Measurements from ENCODE around the gene CERK. TPM values are rescaled to one million over a fixed set of nuclear protein-coding genes. Genes with fewer than 3 reads are reported as not detected.

The CERK gene
- total RNA-seq, 1 donor from 2014 or later: 29.5 TPM

DNA sequence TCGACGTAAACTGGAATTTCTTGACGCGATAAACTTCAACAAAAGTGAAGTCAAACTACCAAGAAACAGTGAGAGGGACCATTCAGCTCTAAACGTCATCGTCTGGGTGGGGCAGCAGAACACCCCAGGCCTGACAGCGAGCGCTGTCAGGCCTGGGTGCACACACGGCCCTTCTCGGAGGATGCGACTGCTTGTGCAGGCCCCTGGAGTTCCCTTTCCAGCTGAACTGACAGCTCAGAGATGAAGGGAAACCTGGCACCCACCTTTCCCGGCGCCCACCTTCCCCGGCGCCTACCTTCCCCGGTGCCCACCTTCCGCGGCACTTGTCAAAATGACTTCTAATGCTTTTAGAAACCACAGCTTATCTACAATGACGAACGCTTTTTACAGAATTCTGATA is 47.9 kb downstream of the CERK start:
- Histone ChIP-seq H3K36me3 (ENCODE audit: control insufficient read depth, insufficient read depth, low read length) (peaks cover 9% of the 10 kb centered on the region), H3K4me3 (ENCODE audit: low read depth, low read length) (no peak overlapping the region), H3K27me3 (ENCODE audit: control insufficient read depth, insufficient read depth, low read length) (no peaks in the 10 kb centered on the region)
- no peak for DNase-seq (ENCODE audit: low read depth)
- TF ChIP-seq, protein P1, sequence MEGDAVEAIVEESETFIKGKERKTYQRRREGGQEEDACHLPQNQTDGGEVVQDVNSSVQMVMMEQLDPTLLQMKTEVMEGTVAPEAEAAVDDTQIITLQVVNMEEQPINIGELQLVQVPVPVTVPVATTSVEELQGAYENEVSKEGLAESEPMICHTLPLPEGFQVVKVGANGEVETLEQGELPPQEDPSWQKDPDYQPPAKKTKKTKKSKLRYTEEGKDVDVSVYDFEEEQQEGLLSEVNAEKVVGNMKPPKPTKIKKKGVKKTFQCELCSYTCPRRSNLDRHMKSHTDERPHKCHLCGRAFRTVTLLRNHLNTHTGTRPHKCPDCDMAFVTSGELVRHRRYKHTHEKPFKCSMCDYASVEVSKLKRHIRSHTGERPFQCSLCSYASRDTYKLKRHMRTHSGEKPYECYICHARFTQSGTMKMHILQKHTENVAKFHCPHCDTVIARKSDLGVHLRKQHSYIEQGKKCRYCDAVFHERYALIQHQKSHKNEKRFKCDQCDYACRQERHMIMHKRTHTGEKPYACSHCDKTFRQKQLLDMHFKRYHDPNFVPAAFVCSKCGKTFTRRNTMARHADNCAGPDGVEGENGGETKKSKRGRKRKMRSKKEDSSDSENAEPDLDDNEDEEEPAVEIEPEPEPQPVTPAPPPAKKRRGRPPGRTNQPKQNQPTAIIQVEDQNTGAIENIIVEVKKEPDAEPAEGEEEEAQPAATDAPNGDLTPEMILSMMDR (IDR thresholded peaks at IDR 0.05; ENCODE audit: insufficient read depth, low read length, severe bottlenecking): no peak
- no peak for FAIRE-seq

GRCh38 chr22:46688949-46689348 is 49.1 kb downstream of the CERK start:
- TF ChIP-seq, protein P1 (IDR thresholded peaks at IDR 0.05; ENCODE audit: insufficient read depth, low read length, severe bottlenecking): no peak
- no peaks in the 10 kb centered on the region for H3K27me3 ChIP-seq (ENCODE audit: control insufficient read depth, insufficient read depth, low read length)
- DNase-seq (ENCODE audit: low read depth) (no peak), FAIRE-seq (no peak)
- peaks cover 6% of the 10 kb centered on the region for H3K36me3 ChIP-seq (ENCODE audit: control insufficient read depth, insufficient read depth, low read length)
- H3K4me3 ChIP-seq (ENCODE audit: low read depth, low read length): no peak overlapping the region

GRCh38 chr22:46687460-46687859 is 50.6 kb downstream of the CERK start:
- Histone ChIP-seq H3K36me3 (ENCODE audit: control insufficient read depth, insufficient read depth, low read length) (peaks cover 6% of the 10 kb centered on the region), H3K4me3 (ENCODE audit: low read depth, low read length) (no peak overlapping the region), H3K27me3 (ENCODE audit: control insufficient read depth, insufficient read depth, low read length) (no peaks in the 10 kb centered on the region)
- FAIRE-seq (no peak), DNase-seq (ENCODE audit: low read depth) (no peak)
- TF ChIP-seq, protein P1 (IDR thresholded peaks at IDR 0.05; ENCODE audit: insufficient read depth, low read length, severe bottlenecking): no peak

- TF ChIP-seq, protein P1 (IDR thresholded peaks at IDR 0.05; ENCODE audit: insufficient read depth, low read length, severe bottlenecking): no peak
- H3K4me3 ChIP-seq (ENCODE audit: low read depth, low read length): no peak overlapping the region
- FAIRE-seq: no peak
- H3K36me3 ChIP-seq (ENCODE audit: control insufficient read depth, insufficient read depth, low read length): peaks cover 6% of the 10 kb centered on the region
- DNase-seq (ENCODE audit: low read depth): no peak
- H3K27me3 ChIP-seq (ENCODE audit: control insufficient read depth, insufficient read depth, low read length): no peaks in the 10 kb centered on the region
Observed at GRCh38 chr22:46687048-46687444, 51.0 kb downstream of the CERK start.

- FAIRE-seq: no peak
- H3K36me3 ChIP-seq (ENCODE audit: control insufficient read depth, insufficient read depth, low read length): peaks cover 4% of the 10 kb centered on the region
Observed at GRCh38 chr22:46686221-46687047, 51.6 kb downstream of the CERK start.

More at GRCh38 chr22:46686221-46687047, 51.6 kb downstream of the CERK start:
- DNase-seq (ENCODE audit: low read depth): no peak
- TF ChIP-seq, protein P1 (IDR thresholded peaks at IDR 0.05; ENCODE audit: insufficient read depth, low read length, severe bottlenecking): no peak
- H3K4me3 ChIP-seq (ENCODE audit: low read depth, low read length): no peak overlapping the region
- H3K27me3 ChIP-seq (ENCODE audit: control insufficient read depth, insufficient read depth, low read length): no peaks in the 10 kb centered on the region
